Measurements from ENCODE around the gene GPI.
"Not testable (repeated sequence)": the region's sequence is repeated elsewhere in the genome, so short reads cannot be mapped to it uniquely, and the experiment has no call there.

GPI gene

GRCh38 chr19:34368338-34368737 lies 3.3 kb downstream of the GPI start:
- DNase-seq = no peak

- not testable (repeated sequence) for DNase-seq
Observed at GRCh38 chr19:34369166-34369565, 4.2 kb downstream of the GPI start.

- DNase-seq = no peak
Observed at GRCh38 chr19:34370117-34370516, 5.1 kb downstream of the GPI start.

- DNase-seq = no peak
Observed at GRCh38 chr19:34370983-34371382, 6.0 kb downstream of the GPI start.

GRCh38 chr19:34373601-34374288 lies 8.7 kb downstream of the GPI start:
- DNase-seq = no peak

GRCh38 chr19:34375598-34375997 lies 10.6 kb downstream of the GPI start:
- no peak for DNase-seq

GRCh38 chr19:34380639-34381241 lies 15.7 kb downstream of the GPI start:
- DNase-seq = no peak

GRCh38 chr19:34381399-34382251 lies 16.6 kb downstream of the GPI start:
- DNase-seq = no peak

- DNase-seq = no peak
Observed at GRCh38 chr19:34382471-34382870, 17.5 kb downstream of the GPI start.

GRCh38 chr19:34383599-34383998 lies 18.6 kb downstream of the GPI start:
- DNase-seq = no peak

GRCh38 chr19:34386645-34387445 lies 21.8 kb downstream of the GPI start:
- DNase-seq = no peak

- no peak for DNase-seq
Observed at GRCh38 chr19:34387446-34387810, 22.4 kb downstream of the GPI start.

GRCh38 chr19:34388745-34389144 lies 23.7 kb downstream of the GPI start:
- not testable (repeated sequence) for DNase-seq

- DNase-seq = no peak
Observed at GRCh38 chr19:34391813-34392212, 26.8 kb downstream of the GPI start.

- DNase-seq = no peak
Observed at GRCh38 chr19:34393031-34393430, 28.0 kb downstream of the GPI start.

- no peak for DNase-seq
Observed at GRCh38 chr19:34393629-34394028, 28.6 kb downstream of the GPI start.

- no peak for DNase-seq
Observed at GRCh38 chr19:34397853-34398252, 32.9 kb downstream of the GPI start.

- DNase-seq = no peak
Observed at GRCh38 chr19:34399886-34400285, 34.9 kb downstream of the GPI start.

GRCh38 chr19:34400844-34401243 lies 35.8 kb downstream of the GPI start:
- DNase-seq = not testable (repeated sequence)

GRCh38 chr19:34402074-34402600 lies 37.1 kb downstream of the GPI start:
- DNase-seq = no peak

- no peak for DNase-seq
Observed at GRCh38 chr19:34403784-34404108, 38.8 kb downstream of the GPI start.

- DNase-seq = peak; percentile 35
Observed at GRCh38 chr19:34404109-34404909, 39.3 kb downstream of the GPI start, which contains the start of gene PDCD2L. TSS of gene PDCD2L (plus strand) at chr19:34404399. CDS start at chr19:34404431, 32 bp downstream.
